K562 (cell line): Measurements from ENCODE around the gene LRP3. TPM values are rescaled to one million over a fixed set of nuclear protein-coding genes. Genes with fewer than 3 reads are reported as not detected.

ENCODE experiments used
- ESRRB ChIP-seq: fragments of 250-450 bp; sonication (Bioruptor Pico); IDR thresholded peaks from 2 replicates; pipeline ENCODE4 v1.5.0; 2020; ENCODE audit warnings: mild to moderate bottlenecking, moderate library complexity, borderline replicate concordance
- HNRNPL ChIP-seq: fragments of 200-400 bp; formaldehyde crosslinking; IDR thresholded peaks from 2 replicates; pipeline ENCODE4 v1.6.1; 2017; ENCODE audit warnings: low read depth, mild to moderate bottlenecking, low read length
- IFI16 ChIP-seq: fragments of 250-450 bp; sonication (Bioruptor Pico); IDR thresholded peaks from 2 replicates; pipeline ENCODE4 v2.1.2; 2022; ENCODE audit warnings: mild to moderate bottlenecking, inconsistent platforms
- MCM2 ChIP-seq: fragments of 450-650 bp; IDR thresholded peaks from 2 replicates; pipeline ENCODE4 v1.6.1; 2017; ENCODE audit warnings: low read depth, mild to moderate bottlenecking
- NR0B1 ChIP-seq: fragments of 450-650 bp; IDR thresholded peaks from one replicate; pipeline ENCODE4 v1.6.1; 2018; ENCODE audit warnings: mild to moderate bottlenecking, moderate library complexity; ENCODE audit not compliant: partially characterized antibody
- ZBED1 ChIP-seq: IDR thresholded peaks from 2 replicates; pipeline ENCODE4 v1.6.1; 2014
- ZNF507 ChIP-seq: conservative IDR thresholded peaks from 2 replicates; pipeline ENCODE4 v1.6.1; 2017; ENCODE audit warnings: missing genetic modification characterization, missing compliant biosample characterization
- ZNF592 ChIP-seq: fragments of 450-650 bp; IDR thresholded peaks from 2 replicates; pipeline ENCODE4 v1.6.1; 2017; ENCODE audit warnings: antibody characterized with exemption, mild to moderate bottlenecking
- polyA plus RNA-seq, 8 experiments: library from polyadenylated mRNA; depleted of rRNA in 4 of 8; stranded (reverse) in 5 of 8; unstranded in 3 of 8; fragments of >200 nt; fragmentation: Nextera tagmentation in 2 of 8; fragmentation: Illumina TruSeq in 1 of 8; extraction: Ambion mirVana in 2 of 8; extraction: Trizol in 1 of 8; gene quantifications; 2 replicates each; pipeline versions ENCODE4 v1.2.1 to v1.2.3, GENCODE V29; 2011 to 2014; ENCODE audit warnings: inconsistent platforms in 1 of 8, missing spikeins in 1 of 8
- total RNA-seq, 7 experiments: library from RNA; depleted of rRNA in 6 of 7; stranded (reverse); fragments of >200 nt in 6 of 7; fragmentation: Illumina TruSeq in 2 of 7; extraction: Trizol in 2 of 7; gene quantifications; 2 replicates each; pipeline versions ENCODE4 v1.2.1 to v1.2.3, GENCODE V29; 2011 to 2021; ENCODE audit warnings: low replicate concordance in 1 of 7

Gene LRP3
- total and polyA plus RNA-seq, 9 of the 15 experiments (the other 6 are each of a cell fraction or from before 2014, with no cell fraction given), result 0.29 TPM; not detected in 8

- TF ChIP-seq ESRRB (CRISPR knock-in tag) (no peak), HNRNPL (no peak), ZBED1 (no peak), NR0B1 (no peak), ZNF592 (no peak), ZNF507 (no peak), MCM2 (no peak), IFI16 (CRISPR knock-in tag) (no peak)
- TF ChIP-seq, all 486 proteins: peak for 0
Measured at GRCh38 chr19:33163481-33163880, 30.6 kb upstream of the LRP3 start (continued).
